Lower leg skin (tissue), 4 donors: Measurements from ENCODE around the gene OR6K2. TPM values are rescaled to one million over a fixed set of nuclear protein-coding genes. Genes with fewer than 3 reads are reported as not detected.

Source experiments
- DNase-seq, 2 donors: peaks; one replicate each; pipeline ENCODE4 v3.0.0-alpha.2; 2019; ENCODE audit warnings: low spot score in 2 of 2
- H3K4me3 ChIP-seq: fragments of 200-600 bp; sonication (generic); 2 replicates; pipeline ENCODE4 v1.5.1; 2017; ENCODE audit warnings: mild to moderate bottlenecking, low read depth; ENCODE audit not compliant: poor library complexity, severe bottlenecking
- POLR2A ChIP-seq, 2 donors: fragments of 450-650 bp; IDR thresholded peaks; one replicate each; pipeline ENCODE4 v1.6.1; 2016 to 2017; ENCODE audit warnings: antibody characterized with exemption in 2 of 2, mild to moderate bottlenecking in 1 of 2, moderate library complexity in 1 of 2
- WGBS, 2 donors: methylation state at CpG; one replicate each; pipeline ENCODE4 v1.1.5; 2018; 5-methylcytosine and 5-hydroxymethylcytosine counted together
- intact Hi-C: fragments of 100-400 bp; cut with DNase I; formaldehyde crosslinking; loops from one replicate; pipeline ENCODE4 v1.15.0; 2023; ENCODE audit warnings: low total_unique reads
- total RNA-seq, 4 donors: library from RNA; depleted of rRNA; stranded (reverse); fragments of >200 nt; gene quantifications; one replicate each; pipeline ENCODE4 v1.1.0, GENCODE V29; 2016
- TF ChIP-seq, protein P1 (sequence below), 3 donors: fragments of 450-650 bp; IDR thresholded peaks; one replicate each; pipeline ENCODE4 v1.5.1; 2016; ENCODE audit warnings: antibody characterized with exemption in 3 of 3, mild to moderate bottlenecking in 3 of 3, moderate library complexity in 2 of 3

The OR6K2 gene
- total RNA-seq, 4 donors from 2014 or later = not detected

DNA sequence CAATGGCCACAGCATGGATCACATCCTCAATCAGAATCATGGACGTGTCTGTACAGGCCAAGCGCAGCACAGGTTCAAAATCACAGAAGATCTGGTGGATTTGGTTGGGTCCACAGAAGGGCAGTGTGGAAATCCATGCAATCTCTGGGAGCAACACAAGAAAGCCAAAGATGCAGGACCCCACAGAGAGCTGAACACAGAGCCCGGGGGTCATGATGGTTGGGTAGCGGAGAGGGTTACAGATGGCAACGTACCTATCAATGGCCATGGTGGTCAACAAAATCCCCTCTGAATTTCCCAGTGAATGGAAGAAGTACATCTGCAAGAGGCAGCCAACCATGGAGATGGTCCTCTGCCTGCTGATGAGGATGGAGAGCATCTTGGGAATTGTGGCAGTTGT lies 24.0 kb upstream of the OR6K2 start:
- H3K4me3 ChIP-seq = no peak overlapping the region
- no peak for DNase-seq
- no peak for TF ChIP-seq POLR2A (IDR thresholded peaks at IDR 0.05)
- TF ChIP-seq, protein P1, sequence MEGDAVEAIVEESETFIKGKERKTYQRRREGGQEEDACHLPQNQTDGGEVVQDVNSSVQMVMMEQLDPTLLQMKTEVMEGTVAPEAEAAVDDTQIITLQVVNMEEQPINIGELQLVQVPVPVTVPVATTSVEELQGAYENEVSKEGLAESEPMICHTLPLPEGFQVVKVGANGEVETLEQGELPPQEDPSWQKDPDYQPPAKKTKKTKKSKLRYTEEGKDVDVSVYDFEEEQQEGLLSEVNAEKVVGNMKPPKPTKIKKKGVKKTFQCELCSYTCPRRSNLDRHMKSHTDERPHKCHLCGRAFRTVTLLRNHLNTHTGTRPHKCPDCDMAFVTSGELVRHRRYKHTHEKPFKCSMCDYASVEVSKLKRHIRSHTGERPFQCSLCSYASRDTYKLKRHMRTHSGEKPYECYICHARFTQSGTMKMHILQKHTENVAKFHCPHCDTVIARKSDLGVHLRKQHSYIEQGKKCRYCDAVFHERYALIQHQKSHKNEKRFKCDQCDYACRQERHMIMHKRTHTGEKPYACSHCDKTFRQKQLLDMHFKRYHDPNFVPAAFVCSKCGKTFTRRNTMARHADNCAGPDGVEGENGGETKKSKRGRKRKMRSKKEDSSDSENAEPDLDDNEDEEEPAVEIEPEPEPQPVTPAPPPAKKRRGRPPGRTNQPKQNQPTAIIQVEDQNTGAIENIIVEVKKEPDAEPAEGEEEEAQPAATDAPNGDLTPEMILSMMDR (IDR thresholded peaks at IDR 0.05) = no peak
- intact Hi-C loops = no loop called here
- 93 to 97% methylated on average over 5 of the region's 5 CpGs for WGBS, 2 donors

DNA sequence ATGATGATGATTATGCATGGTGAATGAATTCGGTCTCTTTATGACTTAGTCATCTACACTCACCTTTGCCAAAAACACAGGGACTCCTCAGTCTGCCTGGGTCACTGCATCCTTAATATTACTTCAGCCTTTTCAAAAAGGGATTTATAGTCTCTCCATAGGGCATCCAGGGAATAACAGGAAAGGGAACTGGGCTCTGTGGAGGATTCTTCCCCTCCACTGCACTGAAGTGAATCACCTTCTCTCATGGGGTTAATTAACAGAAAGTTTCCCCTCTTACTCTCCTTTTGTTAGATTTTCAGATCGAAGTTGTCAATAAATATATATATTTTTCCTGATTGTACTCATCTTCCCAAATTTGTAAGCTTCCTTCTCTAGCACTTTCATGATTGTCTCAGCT lies 20.2 kb upstream of the OR6K2 start, which contains the start of gene OR6K3:
Gene OR6K3 (minus strand): TSS at position 101 of the 400 bp plus-strand sequence. CDS start 2,605 bp downstream, outside the sequence.
- DNase-seq = no peak
- no peak within 1 kb of the TSS for H3K4me3 ChIP-seq
- TF ChIP-seq, protein P1 (IDR thresholded peaks at IDR 0.05) = no peak
- no peak for TF ChIP-seq POLR2A (IDR thresholded peaks at IDR 0.05)
- WGBS, 2 donors = 70 to 75% methylated on average over 2 of the region's 2 CpGs
- intact Hi-C loops = no loop called here

DNA sequence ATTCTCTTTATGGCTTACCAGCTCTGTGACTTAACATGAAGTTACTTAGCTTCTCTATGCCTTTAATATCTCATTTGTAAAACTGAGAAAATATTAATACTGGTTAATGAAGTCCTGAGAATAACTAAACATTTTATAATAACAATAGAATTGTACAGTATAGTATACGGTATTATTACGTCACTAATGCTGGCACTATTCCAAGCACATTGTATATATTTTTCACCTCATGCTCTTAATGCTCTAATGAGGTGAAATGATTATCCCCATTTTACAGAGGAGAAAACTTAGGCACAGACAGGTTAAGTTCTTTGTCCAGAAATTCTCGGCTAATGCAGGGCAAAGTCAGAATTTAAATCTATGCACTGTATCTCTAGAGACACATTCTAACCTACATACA lies 19.2 kb upstream of the OR6K2 start:
- intact Hi-C loops = no loop called here
- DNase-seq = no peak
- H3K4me3 ChIP-seq = no peak overlapping the region
- no peak for TF ChIP-seq POLR2A (IDR thresholded peaks at IDR 0.05)
- TF ChIP-seq, protein P1 (IDR thresholded peaks at IDR 0.05) = no peak
- WGBS, 2 donors = 54 to 58% methylated on average over 3 of the region's 3 CpGs

DNA sequence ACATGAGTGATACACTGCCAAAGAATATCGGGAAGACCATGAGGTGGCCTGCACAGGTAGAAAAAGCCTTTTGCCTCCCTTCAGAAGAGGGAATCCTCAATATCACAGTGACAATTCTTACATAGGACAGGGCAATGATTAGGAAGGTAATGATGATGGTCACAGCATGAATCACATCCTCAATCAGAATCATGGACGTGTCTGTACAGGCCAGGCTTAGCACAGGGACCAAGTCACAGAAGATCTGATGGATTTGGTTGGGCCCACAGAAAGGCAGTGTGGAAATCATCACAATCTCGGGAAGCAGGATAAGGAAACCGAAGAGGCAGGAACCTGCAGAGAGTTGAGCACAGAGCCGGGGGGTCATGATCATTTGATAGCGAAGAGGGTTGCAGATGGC lies 16.9 kb upstream of the OR6K2 start:
- DNase-seq = no peak
- intact Hi-C loops = no loop called here
- TF ChIP-seq, protein P1 (IDR thresholded peaks at IDR 0.05) = no peak
- no peak for TF ChIP-seq POLR2A (IDR thresholded peaks at IDR 0.05)
- no peak overlapping the region for H3K4me3 ChIP-seq
- WGBS, 2 donors = 85 to 88% methylated on average over 6 of the region's 6 CpGs

DNA sequence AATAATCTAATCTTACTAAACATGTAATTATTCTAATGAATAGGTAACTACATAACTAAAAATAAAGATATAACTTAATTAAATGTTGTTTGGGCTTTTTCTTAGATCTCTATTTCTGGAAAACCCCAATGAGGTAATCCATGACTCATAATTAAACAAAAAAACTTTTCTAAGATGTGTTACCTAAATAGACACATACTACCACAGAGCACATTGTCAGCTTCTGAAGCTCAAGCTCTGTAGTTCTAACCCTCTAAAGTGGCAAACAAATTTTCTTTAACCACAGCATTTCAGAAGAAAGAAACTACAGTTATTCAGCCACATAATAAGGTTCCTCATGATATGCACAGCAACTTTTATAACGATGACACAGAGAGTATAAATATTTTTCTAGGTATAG lies 15.9 kb upstream of the OR6K2 start:
- no peak for TF ChIP-seq POLR2A (IDR thresholded peaks at IDR 0.05)
- TF ChIP-seq, protein P1 (IDR thresholded peaks at IDR 0.05) = no peak
- intact Hi-C loops = no loop called here
- no peak for DNase-seq
- 68 to 70% methylated on average over 1 of the region's 1 CpG for WGBS, 2 donors
- no peak overlapping the region for H3K4me3 ChIP-seq

DNA sequence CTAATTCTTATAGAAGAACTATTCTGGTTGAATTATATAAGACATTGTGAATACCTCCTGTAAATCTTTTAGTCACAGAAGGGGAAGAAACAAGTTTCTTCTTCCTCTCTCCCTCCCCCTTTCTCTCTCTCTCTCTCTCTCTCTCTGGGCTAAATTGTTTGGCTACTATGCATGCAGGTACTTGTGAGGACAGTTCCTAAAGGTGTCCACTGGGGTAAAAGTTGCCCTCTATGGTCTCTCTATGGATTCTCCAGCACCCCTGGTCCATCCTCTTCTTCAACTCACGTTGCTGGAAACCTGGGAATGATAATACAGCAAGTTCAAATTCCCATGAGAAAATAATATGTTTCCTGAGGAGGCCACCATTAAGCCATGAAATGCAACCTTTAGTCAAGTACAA lies 14.3 kb upstream of the OR6K2 start:
- intact Hi-C loops = no loop called here
- DNase-seq = no peak
- H3K4me3 ChIP-seq = no peak overlapping the region
- WGBS, 2 donors = 35 to 50% methylated on average over 1 of the region's 1 CpG
- TF ChIP-seq, protein P1 (IDR thresholded peaks at IDR 0.05) = no peak
- TF ChIP-seq POLR2A (IDR thresholded peaks at IDR 0.05) = no peak
